Kidney epithelial cell (primary cell): ENCODE results near the gene CCL19. TPM values are rescaled to one million over a fixed set of nuclear protein-coding genes. Genes with fewer than 3 reads are reported as not detected.
A peak's percentile ranks its signal among the peaks of the same experiment; 100 is the strongest.

Experiments used
- DNase-seq: peaks from one replicate; pipeline ENCODE4 v3.0.0-alpha.2; 2010; ENCODE audit warnings: low read depth
- H3K27me3 ChIP-seq: 2 replicates; pipeline ENCODE4 v1.6.0; 2011; ENCODE audit warnings: low read length; ENCODE audit not compliant: control insufficient read depth, insufficient read depth
- H3K36me3 ChIP-seq: 2 replicates; pipeline ENCODE4 v1.5.1; 2011; ENCODE audit warnings: low read length; ENCODE audit not compliant: control insufficient read depth, insufficient read depth
- H3K4me3 ChIP-seq: 2 replicates; pipeline ENCODE4 v1.5.1; 2011; ENCODE audit warnings: low read depth, mild to moderate bottlenecking, control low read depth, low read length
- total RNA-seq: library from RNA; depleted of rRNA; stranded (reverse); fragments of >200 nt; gene quantifications from 2 replicates; pipeline ENCODE4 v1.2.3, GENCODE V29; 2015
- TF ChIP-seq, protein P1 (sequence below): IDR thresholded peaks from 2 replicates; pipeline ENCODE4 v1.5.1; 2011; ENCODE audit warnings: mild to moderate bottlenecking, moderate library complexity, low read length, control low read depth, inconsistent platforms; ENCODE audit not compliant: insufficient read depth, poor library complexity, severe bottlenecking

The CCL19 gene
- total RNA-seq, 1 donor from 2014 or later, result not detected

- Histone ChIP-seq H3K36me3 (no peaks in the 10 kb centered on the region), H3K4me3 (peak overlapping the region; percentile 56), H3K27me3 (no peaks in the 10 kb centered on the region)
- DNase-seq, result no peak
- TF ChIP-seq, protein P1, sequence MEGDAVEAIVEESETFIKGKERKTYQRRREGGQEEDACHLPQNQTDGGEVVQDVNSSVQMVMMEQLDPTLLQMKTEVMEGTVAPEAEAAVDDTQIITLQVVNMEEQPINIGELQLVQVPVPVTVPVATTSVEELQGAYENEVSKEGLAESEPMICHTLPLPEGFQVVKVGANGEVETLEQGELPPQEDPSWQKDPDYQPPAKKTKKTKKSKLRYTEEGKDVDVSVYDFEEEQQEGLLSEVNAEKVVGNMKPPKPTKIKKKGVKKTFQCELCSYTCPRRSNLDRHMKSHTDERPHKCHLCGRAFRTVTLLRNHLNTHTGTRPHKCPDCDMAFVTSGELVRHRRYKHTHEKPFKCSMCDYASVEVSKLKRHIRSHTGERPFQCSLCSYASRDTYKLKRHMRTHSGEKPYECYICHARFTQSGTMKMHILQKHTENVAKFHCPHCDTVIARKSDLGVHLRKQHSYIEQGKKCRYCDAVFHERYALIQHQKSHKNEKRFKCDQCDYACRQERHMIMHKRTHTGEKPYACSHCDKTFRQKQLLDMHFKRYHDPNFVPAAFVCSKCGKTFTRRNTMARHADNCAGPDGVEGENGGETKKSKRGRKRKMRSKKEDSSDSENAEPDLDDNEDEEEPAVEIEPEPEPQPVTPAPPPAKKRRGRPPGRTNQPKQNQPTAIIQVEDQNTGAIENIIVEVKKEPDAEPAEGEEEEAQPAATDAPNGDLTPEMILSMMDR, result peak; percentile 98
Measured at GRCh38 chr9:34664281-34665066, 26.6 kb downstream of the CCL19 start.

- DNase-seq, result no peak
- no peaks in the 10 kb centered on the region for H3K27me3 ChIP-seq
- no peaks in the 10 kb centered on the region for H3K36me3 ChIP-seq
- H3K4me3 ChIP-seq, result no peak overlapping the region
- TF ChIP-seq, protein P1, result no peak
Measured at GRCh38 chr9:34663303-34663605, 27.8 kb downstream of the CCL19 start.

DNA sequence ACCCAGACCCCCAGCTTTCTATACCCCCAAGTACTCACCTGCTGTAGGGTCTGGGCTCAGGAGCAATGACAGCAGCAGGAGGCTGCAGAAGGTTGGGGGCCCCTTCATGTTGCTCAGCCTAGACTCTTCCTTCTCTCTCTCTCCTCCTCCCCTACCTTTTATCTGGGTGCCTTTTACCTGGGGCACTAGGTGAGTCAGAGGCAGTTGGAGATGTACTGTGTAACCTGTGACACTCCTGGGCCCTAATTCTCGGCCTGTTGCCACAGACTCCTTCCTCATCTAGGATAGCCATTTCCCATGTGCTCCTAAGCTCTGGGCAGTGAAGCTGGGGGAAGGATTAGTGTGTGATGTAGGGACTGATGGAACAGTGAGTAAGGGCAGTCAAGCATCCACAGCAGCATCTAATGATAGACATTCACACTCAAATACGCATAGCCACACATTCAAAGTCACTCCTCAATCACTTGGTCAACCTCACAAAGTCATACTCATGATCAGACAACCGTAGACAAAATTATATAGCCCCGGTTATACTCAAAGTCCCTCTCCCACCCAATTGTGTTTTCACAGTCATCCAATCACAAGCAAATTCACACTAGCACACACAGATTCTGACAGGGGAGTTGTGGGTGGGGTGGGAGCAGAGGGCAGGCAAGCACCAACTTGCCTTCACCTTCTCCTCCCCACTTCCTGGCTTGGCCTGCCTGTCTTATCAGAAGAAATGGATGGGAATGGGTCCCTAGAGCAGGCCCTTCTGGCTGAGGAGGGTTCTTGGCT, 28.4 kb downstream of the CCL19 start, which contains the start of gene CCL27:
Gene CCL27, minus strand, starts transcription at position 132 of the 777 bp plus-strand sequence. Its CDS starts 24 bp downstream, at position 108.
- no peaks in the 10 kb centered on the region for H3K36me3 ChIP-seq
- H3K4me3 ChIP-seq, result no peak within 1 kb of the TSS
- DNase-seq, result no peak
- TF ChIP-seq, protein P1, result no peak
- H3K27me3 ChIP-seq, result no peaks in the 10 kb centered on the region

DNA sequence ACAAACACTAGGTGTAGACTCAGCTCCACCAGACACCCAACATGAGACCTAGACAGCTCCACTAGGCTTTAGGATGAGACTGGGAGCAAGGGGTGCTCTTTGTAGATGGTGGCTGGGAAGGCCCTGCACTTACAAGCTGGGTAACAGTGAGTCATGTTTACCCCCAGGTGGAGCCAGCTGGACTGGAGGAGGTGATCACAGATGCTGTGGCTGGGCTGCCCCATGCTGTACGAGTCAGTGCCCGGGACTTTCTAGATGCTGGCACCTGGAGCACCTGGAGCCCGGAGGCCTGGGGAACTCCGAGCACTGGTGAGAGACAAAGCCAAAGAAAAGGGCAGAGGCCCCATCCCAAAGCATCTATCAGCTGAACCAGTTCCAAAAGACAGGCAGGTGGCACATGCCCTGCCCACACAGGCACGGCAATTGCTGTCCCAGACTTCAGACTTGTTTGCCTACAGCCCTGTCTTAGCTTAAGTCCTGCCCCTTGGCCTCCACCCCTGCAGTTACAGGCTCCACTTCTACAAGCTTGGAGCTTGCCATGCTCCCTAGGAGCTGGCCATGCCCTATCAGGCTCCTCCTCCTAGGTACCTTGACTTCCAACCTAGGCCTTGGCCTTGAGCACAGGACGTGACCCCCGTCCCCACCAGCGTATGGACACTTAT, 31.4 kb downstream of the CCL19 start:
- TF ChIP-seq, protein P1, result no peak
- DNase-seq, result peak; percentile 45
- Histone ChIP-seq H3K36me3 (no peaks in the 10 kb centered on the region), H3K27me3 (no peaks in the 10 kb centered on the region), H3K4me3 (no peak overlapping the region)

DNA sequence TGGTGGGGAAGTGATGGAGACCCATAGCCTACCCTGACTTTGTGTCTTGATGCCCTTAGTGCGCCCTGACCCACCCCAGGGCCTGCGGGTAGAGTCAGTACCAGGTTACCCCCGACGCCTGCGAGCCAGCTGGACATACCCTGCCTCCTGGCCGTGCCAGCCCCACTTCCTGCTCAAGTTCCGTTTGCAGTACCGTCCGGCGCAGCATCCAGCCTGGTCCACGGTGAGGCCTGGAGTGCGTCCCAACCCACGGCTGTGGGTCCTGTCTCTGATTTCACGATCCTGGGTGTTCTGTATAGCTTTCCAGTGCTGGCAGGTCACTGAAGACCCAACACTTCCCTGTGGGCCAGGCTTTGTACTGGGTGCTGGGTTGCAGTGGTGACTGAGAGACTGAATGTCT, 32.6 kb downstream of the CCL19 start:
- TF ChIP-seq, protein P1, result no peak
- H3K4me3 ChIP-seq, result no peak overlapping the region

More for the DNA sequence above, 32.6 kb downstream of the CCL19 start:
- Histone ChIP-seq H3K27me3 (no peaks in the 10 kb centered on the region), H3K36me3 (no peaks in the 10 kb centered on the region)
- no peak for DNase-seq
